ENCODE data around the gene SEBOX. TPM values are rescaled to one million over a fixed set of nuclear protein-coding genes. Genes with fewer than 3 reads are reported as not detected.

Gene SEBOX
- total RNA-seq, 4 donors from 2014 or later: not detected

DNA sequence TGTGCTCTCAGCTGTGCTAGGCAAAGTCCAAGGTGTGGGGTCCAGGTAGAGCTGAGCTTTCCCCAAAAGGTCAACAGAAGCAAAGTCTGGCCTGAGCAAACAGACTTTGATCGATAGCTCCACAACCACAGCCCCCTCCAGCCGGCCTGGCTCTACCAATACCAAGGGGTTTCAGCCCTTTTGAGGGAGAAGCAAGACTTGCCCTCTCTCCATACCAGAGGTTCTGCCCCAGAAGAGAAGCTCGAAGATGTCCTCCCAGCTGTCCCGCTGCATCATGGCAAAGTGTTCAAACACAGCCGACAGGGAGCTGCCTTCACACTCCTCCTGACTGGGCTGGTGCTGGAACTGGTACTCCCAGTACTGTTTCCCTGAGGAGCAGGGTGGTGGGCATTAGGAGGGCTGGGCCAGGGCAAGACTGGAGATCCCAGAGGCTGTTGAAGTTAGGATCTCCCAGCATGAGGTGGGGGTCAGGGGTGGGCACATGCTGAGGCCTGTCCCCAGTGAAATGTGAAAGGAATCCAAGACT, 3.4 kb upstream of the SEBOX start:
- 81% methylated on average over 3 of the region's 5 CpGs for WGBS
- no peaks in the 10 kb centered on the region for H3K9me3 ChIP-seq
- H3K4me1 ChIP-seq: peaks cover 26 to 33% (median 28%) of the 10 kb centered on the region in 4 donors
- H3K4me3 ChIP-seq: no peak overlapping the region
- no peak for DNase-seq (ENCODE audit: extremely low spot score)
- H3K27ac ChIP-seq (replicated peaks in 1 of 4): no peak overlapping the region
- TF ChIP-seq POLR2AphosphoS5 (IDR thresholded peaks at IDR 0.05) (no peak), EP300 (IDR thresholded peaks at IDR 0.05) (no peak), POLR2A (IDR thresholded peaks at IDR 0.05; ENCODE audit: low read depth) (no peak)
- TF ChIP-seq, protein P1, sequence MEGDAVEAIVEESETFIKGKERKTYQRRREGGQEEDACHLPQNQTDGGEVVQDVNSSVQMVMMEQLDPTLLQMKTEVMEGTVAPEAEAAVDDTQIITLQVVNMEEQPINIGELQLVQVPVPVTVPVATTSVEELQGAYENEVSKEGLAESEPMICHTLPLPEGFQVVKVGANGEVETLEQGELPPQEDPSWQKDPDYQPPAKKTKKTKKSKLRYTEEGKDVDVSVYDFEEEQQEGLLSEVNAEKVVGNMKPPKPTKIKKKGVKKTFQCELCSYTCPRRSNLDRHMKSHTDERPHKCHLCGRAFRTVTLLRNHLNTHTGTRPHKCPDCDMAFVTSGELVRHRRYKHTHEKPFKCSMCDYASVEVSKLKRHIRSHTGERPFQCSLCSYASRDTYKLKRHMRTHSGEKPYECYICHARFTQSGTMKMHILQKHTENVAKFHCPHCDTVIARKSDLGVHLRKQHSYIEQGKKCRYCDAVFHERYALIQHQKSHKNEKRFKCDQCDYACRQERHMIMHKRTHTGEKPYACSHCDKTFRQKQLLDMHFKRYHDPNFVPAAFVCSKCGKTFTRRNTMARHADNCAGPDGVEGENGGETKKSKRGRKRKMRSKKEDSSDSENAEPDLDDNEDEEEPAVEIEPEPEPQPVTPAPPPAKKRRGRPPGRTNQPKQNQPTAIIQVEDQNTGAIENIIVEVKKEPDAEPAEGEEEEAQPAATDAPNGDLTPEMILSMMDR (IDR thresholded peaks at IDR 0.05): no peak
- no peaks in the 10 kb centered on the region for H3K27me3 ChIP-seq
- peaks cover 11 to 33% (median 27%) of the 10 kb centered on the region in 4 donors for H3K36me3 ChIP-seq
- intact Hi-C loops (cut with DNase I): no loop called here

DNA sequence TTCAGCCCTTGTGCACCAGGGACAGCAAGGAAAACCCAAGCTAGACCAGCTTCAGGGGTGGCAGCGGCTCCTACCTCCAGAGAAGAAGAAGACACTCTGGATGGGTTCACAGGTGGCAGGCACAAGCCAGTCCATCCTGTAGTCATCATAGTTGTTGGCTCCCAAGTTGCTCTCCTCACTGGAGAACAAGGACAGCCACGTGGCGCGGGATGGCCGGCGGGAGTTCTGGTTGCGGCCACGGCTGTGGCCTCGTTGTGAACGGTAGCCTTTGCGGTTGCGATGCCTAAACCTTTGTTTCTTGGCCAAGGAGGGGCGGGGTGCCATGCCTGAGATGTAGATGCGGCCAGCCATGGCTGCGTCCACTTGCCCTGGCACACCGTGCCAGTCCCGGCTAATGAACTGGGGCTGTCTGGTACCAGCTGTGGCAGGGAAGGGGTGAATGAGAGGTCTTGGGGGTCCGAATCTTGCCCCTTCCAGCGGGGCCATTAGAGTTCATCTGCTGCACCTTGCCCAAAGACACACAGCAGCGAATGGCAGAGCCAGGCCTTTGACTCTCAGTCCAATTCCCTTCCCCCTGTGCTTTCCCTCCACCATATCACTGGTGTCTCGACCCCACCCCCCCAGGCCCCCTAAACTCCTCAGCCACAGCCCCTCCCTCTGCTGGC, 2.8 kb upstream of the SEBOX start:
- 88% methylated on average over 21 of the region's 21 CpGs for WGBS
- DNase-seq (ENCODE audit: extremely low spot score): no peak

DNA sequence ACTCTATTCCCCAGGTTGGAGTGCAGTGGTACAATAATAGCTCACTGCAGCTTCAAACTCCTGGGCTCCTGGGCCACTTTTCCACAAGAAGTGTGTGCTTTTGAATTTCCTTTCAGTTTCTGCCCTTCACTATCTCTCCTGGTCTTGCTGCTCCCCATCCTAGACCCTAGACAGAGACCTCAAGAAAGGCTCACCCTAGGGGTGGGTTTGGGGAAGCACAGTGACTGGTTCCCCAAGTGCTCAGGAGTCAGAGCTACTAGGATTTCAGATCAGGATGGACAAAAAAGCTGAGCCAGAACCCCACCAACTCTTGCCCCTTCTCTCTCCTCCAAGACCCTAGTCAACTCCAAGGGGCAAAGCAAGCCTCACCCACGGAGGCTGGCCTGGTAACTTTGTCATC, 1.6 kb upstream of the SEBOX start:
- 78% methylated on average over 1 of the region's 1 CpG for WGBS
- intact Hi-C loops (cut with DNase I): no loop called here
- TF ChIP-seq, protein P1 (IDR thresholded peaks at IDR 0.05): no peak
- TF ChIP-seq POLR2A (IDR thresholded peaks at IDR 0.05; ENCODE audit: low read depth) (no peak), EP300 (IDR thresholded peaks at IDR 0.05) (no peak), POLR2AphosphoS5 (IDR thresholded peaks at IDR 0.05) (no peak)
- Histone ChIP-seq H3K27me3 (no peaks in the 10 kb centered on the region), H3K36me3 (peaks cover 20 to 51% (median 45%) of the 10 kb centered on the region in 4 donors), H3K27ac (replicated peaks in 1 of 4) (no peak overlapping the region), H3K4me3 (no peak overlapping the region), H3K9me3 (no peaks in the 10 kb centered on the region), H3K4me1 (peaks cover 9 to 15% (median 12%) of the 10 kb centered on the region in 4 donors)
- DNase-seq (ENCODE audit: extremely low spot score): no peak

More for the DNA sequence above, 2.8 kb upstream of the SEBOX start:
- intact Hi-C loops (cut with DNase I): no loop called here
- H3K27ac ChIP-seq (replicated peaks in 1 of 4): no peak overlapping the region
- H3K36me3 ChIP-seq: peaks cover 11 to 39% (median 33%) of the 10 kb centered on the region in 4 donors
- no peak overlapping the region for H3K4me3 ChIP-seq
- peaks cover 20 to 27% (median 22%) of the 10 kb centered on the region in 4 donors for H3K4me1 ChIP-seq
- no peaks in the 10 kb centered on the region for H3K27me3 ChIP-seq
- H3K9me3 ChIP-seq: no peaks in the 10 kb centered on the region
- TF ChIP-seq POLR2AphosphoS5 (IDR thresholded peaks at IDR 0.05): no peak
- TF ChIP-seq, protein P1 (IDR thresholded peaks at IDR 0.05): no peak
- TF ChIP-seq POLR2A (IDR thresholded peaks at IDR 0.05; ENCODE audit: low read depth): no peak
- TF ChIP-seq EP300 (IDR thresholded peaks at IDR 0.05): no peak

GRCh38 chr17:28365487-28365886, 488 bp upstream of the SEBOX start:
- 97% methylated on average over 3 of the region's 3 CpGs for WGBS

More at GRCh38 chr17:28365487-28365886, 488 bp upstream of the SEBOX start:
- intact Hi-C loops (cut with DNase I): no loop called here
- Histone ChIP-seq H3K36me3 (peaks cover 31 to 62% (median 56%) of the 10 kb centered on the region in 4 donors), H3K27ac (replicated peaks in 1 of 4) (no peak overlapping the region), H3K27me3 (no peaks in the 10 kb centered on the region), H3K9me3 (no peaks in the 10 kb centered on the region), H3K4me3 (no peak overlapping the region), H3K4me1 (peaks cover 0 to 7% (median 2%) of the 10 kb centered on the region in 4 donors)
- TF ChIP-seq POLR2A (IDR thresholded peaks at IDR 0.05; ENCODE audit: low read depth) (no peak), POLR2AphosphoS5 (IDR thresholded peaks at IDR 0.05) (no peak), EP300 (IDR thresholded peaks at IDR 0.05) (no peak)
- TF ChIP-seq, protein P1 (IDR thresholded peaks at IDR 0.05): no peak
- no peak for DNase-seq (ENCODE audit: extremely low spot score)

All from esophagus muscularis mucosa (tissue), 4 donors.